Aorta (tissue), 5 donors: ENCODE measurements around the gene ENTPD8. TPM values are rescaled to one million over a fixed set of nuclear protein-coding genes. Genes with fewer than 3 reads are reported as not detected.

Experiments
- ATAC-seq: fragments of 200-7000 bp; cut with Tn5 transposase; one replicate; pipeline ENCODE4 v1.9.1; 2022; ENCODE audit warnings: moderate library complexity; ENCODE audit not compliant: low FRiP score
- DNase-seq, 2 donors: peaks; one replicate each; pipeline ENCODE4 v3.0.0-alpha.2; 2020
- H3K27ac ChIP-seq, 2 donors: one replicate each; pipeline ENCODE4 v1.5.1; 2013; ENCODE audit warnings: low read length in 2 of 2, mild to moderate bottlenecking in 2 of 2, moderate library complexity in 2 of 2, control low read depth in 1 of 2, inconsistent platforms in 1 of 2, low read depth in 1 of 2
- H3K27me3 ChIP-seq, 2 donors: one replicate each; pipeline ENCODE4 v1.6.1; 2013; ENCODE audit warnings: control low read depth in 1 of 2, low read length in 1 of 2, mild to moderate bottlenecking in 1 of 2, moderate library complexity in 1 of 2; ENCODE audit not compliant: insufficient read depth in 2 of 2, control insufficient read depth in 1 of 2
- H3K36me3 ChIP-seq, 2 donors: one replicate each; pipeline ENCODE4 v1.6.1; 2013; ENCODE audit warnings: control low read depth in 1 of 2, low read length in 1 of 2, mild to moderate bottlenecking in 1 of 2; ENCODE audit not compliant: insufficient read depth in 2 of 2, control insufficient read depth in 1 of 2
- H3K4me1 ChIP-seq, 2 donors: one replicate each; pipeline ENCODE4 v1.6.1; 2013; ENCODE audit warnings: low read length in 2 of 2, control low read depth in 1 of 2, mild to moderate bottlenecking in 1 of 2, moderate library complexity in 1 of 2; ENCODE audit not compliant: insufficient read depth in 2 of 2, control insufficient read depth in 1 of 2
- H3K4me3 ChIP-seq, 2 donors: one replicate each; pipeline ENCODE4 v1.5.1; 2013; ENCODE audit warnings: low read length in 2 of 2, control low read depth in 1 of 2, mild to moderate bottlenecking in 1 of 2
- H3K9me3 ChIP-seq: one replicate; pipeline ENCODE4 v1.6.1; 2013; ENCODE audit warnings: mild to moderate bottlenecking, low read length; ENCODE audit not compliant: control insufficient read depth
- WGBS, 2 donors: extraction: QIAGEN DNeasy Blood & Tissue Kit; methylation state at CpG; one replicate each; pipeline ENCODE4 v1.1.7; 2013; 5-methylcytosine and 5-hydroxymethylcytosine counted together
- intact Hi-C, 2 donors: fragments of 100-400 bp; cut with DNase I; formaldehyde crosslinking; loops; one replicate each; pipeline versions ENCODE4 v1.14.2 to v1.15.0; 2022
- polyA plus RNA-seq, 2 donors: library from polyadenylated mRNA; stranded (reverse); fragments of 200-250 nt; gene quantifications; one replicate each; pipeline ENCODE4 v1.2.3, GENCODE V29; 2013
- total RNA-seq, 2 donors: library from RNA; stranded (reverse); fragmentation: NEBNext Ultra II Directional; extraction: Animal tissue kit (Norgen Biotek cat#: 25700); gene quantifications; one replicate each; pipeline ENCODE4 v1.2.1, GENCODE V29; 2021
- donor health status: healthy with polysubstance abuse.
- donor health status: Bipolar disorder and iron deficiency.
- donor health status: DM: no; HTN: no; CAD: no.
- donor health status: DM: no; HTN: no; CAD: no.
- donor health status: DM: yes; HTN: yes; CAD: no.

The ENTPD8 gene
- total and polyA plus RNA-seq, 4 donors = 3.1 TPM; not detected in 3

DNA sequence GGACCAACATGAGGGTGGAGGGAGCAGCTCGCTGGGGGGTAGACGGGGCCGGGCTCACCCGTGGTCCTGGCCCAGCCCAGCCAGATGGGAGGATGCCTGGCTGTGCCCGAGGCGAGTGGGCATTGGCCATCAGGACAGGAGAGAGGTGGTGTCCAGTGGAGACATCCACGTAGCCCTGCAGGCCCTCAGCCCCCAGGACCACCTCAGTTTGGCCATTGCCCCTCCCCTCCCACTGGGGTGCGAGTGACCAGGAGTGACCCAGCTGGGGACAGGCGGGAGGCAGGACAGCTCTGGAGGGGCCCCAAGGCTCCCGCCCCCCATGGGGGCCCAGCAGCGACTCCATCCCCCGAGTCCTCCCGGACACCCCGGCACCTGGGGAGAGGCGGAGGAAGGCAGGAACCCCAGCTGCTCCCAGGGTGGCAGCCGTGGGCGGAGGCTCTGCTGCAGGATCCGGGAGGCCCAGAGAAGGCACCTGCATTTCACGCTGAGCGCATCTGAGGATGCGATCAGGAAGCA is 9.7 kb downstream of the ENTPD8 start:
- 89 to 91% methylated on average over 21 of the region's 21 CpGs for WGBS, 2 donors
- H3K4me3 ChIP-seq = no peak overlapping the region
- ATAC-seq (no peak), DNase-seq (peak; percentile 40 to 68)
- no peaks in the 10 kb centered on the region for H3K27me3 ChIP-seq
- intact Hi-C loops = no loop called here
- H3K9me3 ChIP-seq = no peaks in the 10 kb centered on the region
- H3K27ac ChIP-seq = no peak overlapping the region
- H3K4me1 ChIP-seq = no peaks in the 10 kb centered on the region
- no peaks in the 10 kb centered on the region for H3K36me3 ChIP-seq

DNA sequence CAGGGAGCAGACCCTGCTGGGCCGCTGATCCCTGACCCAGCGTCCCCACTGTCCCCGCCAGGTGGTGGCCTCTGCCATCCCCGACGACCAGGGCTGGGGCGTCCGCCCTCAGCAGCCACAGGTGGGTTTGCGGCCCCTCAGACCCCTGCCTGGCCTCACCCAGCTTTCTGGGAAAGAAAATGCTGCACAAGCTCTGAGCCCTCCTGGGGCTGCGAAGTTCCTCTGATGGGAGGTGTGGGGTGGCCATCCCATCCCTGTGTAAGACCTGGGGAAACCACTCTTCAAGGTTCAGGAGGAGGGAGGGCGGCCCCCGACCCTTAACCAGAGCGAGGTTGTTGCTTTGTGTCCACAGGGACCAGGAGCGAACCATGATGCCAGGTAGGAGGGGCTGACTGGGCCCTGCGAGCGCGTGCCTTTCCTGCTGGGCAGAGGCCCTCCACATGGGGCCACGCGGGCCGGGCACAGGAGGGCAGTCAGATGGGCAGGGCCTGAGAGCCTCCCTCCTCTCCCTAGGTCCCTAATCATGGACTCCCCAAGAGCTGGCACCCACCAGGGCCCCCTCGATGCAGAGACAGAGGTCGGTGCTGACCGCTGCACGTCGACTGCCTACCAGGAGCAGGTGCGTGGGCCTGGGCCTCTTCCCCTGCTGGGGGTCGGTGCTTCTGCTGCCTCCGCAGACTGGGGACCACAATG is 10.3 kb downstream of the ENTPD8 start:
- H3K27ac ChIP-seq = no peak overlapping the region
- no peaks in the 10 kb centered on the region for H3K9me3 ChIP-seq
- ATAC-seq (no peak), DNase-seq (peak; percentile 30 to 53)
- intact Hi-C loops = no loop called here
- 84% methylated on average over 26 to 27 of the region's 27 CpGs for WGBS, 2 donors
- H3K27me3 ChIP-seq = no peaks in the 10 kb centered on the region
- H3K36me3 ChIP-seq = no peaks in the 10 kb centered on the region
- no peak overlapping the region for H3K4me3 ChIP-seq
- no peaks in the 10 kb centered on the region for H3K4me1 ChIP-seq

DNA sequence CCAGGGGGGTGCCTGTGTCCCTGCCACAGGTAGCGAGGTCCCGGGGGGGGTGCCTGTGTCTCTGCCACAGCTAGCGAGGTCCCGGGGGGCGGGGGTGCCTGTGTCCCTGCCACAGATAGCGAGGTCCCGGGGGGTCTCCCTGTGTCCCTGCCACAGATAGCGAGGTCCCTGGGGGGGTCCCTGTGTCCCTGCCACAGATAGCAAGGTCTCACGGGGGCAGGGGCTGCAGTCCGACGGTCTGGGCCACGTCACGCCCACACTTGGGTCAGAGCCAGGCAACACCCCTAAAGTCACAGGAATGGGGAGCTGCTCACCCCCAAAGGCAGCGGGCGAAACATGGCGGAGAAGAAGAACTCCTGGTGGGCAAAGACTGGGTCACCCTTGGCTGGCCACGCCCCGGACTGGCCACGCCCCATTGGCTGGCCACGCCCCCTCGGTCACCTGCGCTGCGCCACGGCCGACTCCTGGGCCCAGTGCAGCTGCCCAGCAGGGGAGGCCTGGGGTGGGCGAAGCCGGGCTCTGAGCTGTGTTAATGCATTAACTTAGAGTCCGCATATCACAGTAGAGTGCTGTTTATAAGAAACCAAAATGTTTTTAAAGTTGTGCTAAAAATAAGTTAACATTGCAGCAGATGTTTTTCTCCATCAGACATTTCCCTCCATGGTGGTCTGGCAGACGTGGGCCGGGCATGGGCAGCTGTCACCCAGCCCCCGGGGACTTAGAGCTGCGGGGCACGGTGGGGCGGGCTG is 11.0 kb downstream of the ENTPD8 start:
- no peaks in the 10 kb centered on the region for H3K9me3 ChIP-seq
- H3K4me1 ChIP-seq = no peaks in the 10 kb centered on the region
- no peak overlapping the region for H3K4me3 ChIP-seq
- no peak overlapping the region for H3K27ac ChIP-seq
- DNase-seq = peak; percentile 45 to 71
- H3K36me3 ChIP-seq = no peaks in the 10 kb centered on the region
- 41 to 49% methylated on average over 32 to 34 of the region's 34 CpGs for WGBS, 2 donors
- H3K27me3 ChIP-seq = no peaks in the 10 kb centered on the region
- no peak for ATAC-seq
- intact Hi-C loops = loop anchor here in 1 of 2 donors (10.0 kb wide), 1 partner anchor 95 kb away; no protein-coding TSS in a partner anchor

DNA sequence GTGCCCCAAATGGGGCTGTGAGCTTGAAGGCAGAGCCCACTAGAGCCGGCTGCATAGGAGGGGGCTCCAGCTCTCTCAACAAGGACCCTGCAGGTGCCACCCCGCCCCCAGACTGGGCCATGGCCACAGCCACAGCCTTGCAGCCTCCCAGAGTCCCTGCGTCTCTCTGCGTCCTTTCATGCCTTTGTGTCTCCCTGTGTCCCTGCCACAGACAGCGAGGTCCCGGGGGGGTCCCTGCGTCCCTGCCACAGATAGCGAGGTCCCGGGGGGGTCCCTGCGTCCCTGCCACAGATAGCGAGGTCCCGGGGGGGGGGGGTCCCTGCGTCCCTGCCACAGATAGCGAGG is 11.6 kb downstream of the ENTPD8 start:
- intact Hi-C loops = loop anchor here in 1 of 2 donors (10.0 kb wide), 1 partner anchor 95 kb away; no protein-coding TSS in a partner anchor
- Histone ChIP-seq H3K27me3 (no peaks in the 10 kb centered on the region), H3K36me3 (no peaks in the 10 kb centered on the region), H3K4me1 (no peaks in the 10 kb centered on the region), H3K27ac (no peak overlapping the region), H3K4me3 (no peak overlapping the region), H3K9me3 (no peaks in the 10 kb centered on the region)
- DNase-seq (peak; percentile 39 to 61), ATAC-seq (no peak)
- WGBS, 2 donors = 67 to 73% methylated on average over 14 of the region's 14 CpGs

DNA sequence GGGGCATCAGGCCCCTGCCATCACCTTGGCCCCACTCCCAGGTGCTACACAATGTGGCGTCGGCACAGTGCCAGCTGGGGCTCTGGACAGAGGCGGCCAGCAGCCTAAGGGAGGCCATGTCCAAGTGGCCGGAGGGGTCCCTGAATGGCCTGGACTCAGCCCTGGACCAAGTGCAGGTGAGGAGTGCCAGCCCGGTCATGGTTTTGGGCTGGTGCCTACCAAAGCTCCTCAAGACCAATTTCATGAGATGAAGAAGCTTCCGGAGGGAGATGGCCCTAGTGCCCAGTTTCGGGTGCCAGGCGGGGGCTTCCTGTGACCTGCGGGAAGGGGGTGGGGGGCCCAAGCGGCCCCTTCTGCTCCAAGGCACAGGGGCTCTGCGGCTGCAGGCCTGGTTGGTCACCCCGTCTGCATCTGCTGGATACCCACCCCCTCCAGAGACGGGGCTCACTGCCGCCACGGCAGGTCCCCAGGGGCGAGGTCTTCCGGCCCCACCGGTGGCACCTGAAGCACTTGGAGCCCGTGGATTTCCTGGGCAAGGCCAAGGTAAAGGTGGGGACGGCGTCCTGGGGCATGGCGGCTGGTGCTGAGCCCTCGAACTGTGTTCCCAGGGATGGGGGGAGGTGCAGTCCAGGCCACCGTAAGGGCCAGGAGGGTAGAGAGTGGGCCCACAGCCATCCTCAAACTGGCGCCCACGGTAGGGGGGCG is 12.2 kb downstream of the ENTPD8 start:
- Histone ChIP-seq H3K27me3 (no peaks in the 10 kb centered on the region), H3K27ac (no peak overlapping the region), H3K36me3 (no peaks in the 10 kb centered on the region), H3K4me1 (no peaks in the 10 kb centered on the region), H3K4me3 (no peak overlapping the region), H3K9me3 (no peaks in the 10 kb centered on the region)
- WGBS, 2 donors = 81 to 82% methylated on average over 23 to 27 of the region's 27 CpGs
- DNase-seq = peak; percentile 42 to 58
- no peak for ATAC-seq
- intact Hi-C loops = loop anchor here in 1 of 2 donors (10.0 kb wide), 1 partner anchor 96 kb away; no protein-coding TSS in a partner anchor

DNA sequence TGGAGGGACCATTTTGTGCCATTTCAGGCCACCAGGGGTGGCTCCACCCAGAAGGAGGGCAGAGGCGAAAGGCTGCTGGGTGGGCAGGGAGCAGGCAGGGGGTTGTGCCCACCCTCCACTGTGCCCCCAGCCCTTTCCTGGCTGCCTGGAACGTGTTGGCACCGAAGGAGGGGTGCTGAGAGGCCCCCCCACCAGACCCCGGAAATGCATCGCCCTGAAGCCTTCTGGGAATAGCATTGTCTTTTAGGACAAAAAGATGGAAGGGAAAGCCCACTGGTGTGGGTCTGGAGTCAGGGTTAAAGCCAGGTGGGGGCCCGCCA is 12.9 kb downstream of the ENTPD8 start:
- Histone ChIP-seq H3K27me3 (no peaks in the 10 kb centered on the region), H3K4me3 (no peak overlapping the region), H3K27ac (no peak overlapping the region), H3K36me3 (no peaks in the 10 kb centered on the region), H3K4me1 (no peaks in the 10 kb centered on the region), H3K9me3 (no peaks in the 10 kb centered on the region)
- 80% methylated on average over 6 of the region's 6 CpGs for WGBS, 2 donors
- DNase-seq (peak in 1 of 2 donors; percentile 66), ATAC-seq (no peak)
- intact Hi-C loops = loop anchor here in 1 of 2 donors (10.0 kb wide), 1 partner anchor 97 kb away; no protein-coding TSS in a partner anchor

DNA sequence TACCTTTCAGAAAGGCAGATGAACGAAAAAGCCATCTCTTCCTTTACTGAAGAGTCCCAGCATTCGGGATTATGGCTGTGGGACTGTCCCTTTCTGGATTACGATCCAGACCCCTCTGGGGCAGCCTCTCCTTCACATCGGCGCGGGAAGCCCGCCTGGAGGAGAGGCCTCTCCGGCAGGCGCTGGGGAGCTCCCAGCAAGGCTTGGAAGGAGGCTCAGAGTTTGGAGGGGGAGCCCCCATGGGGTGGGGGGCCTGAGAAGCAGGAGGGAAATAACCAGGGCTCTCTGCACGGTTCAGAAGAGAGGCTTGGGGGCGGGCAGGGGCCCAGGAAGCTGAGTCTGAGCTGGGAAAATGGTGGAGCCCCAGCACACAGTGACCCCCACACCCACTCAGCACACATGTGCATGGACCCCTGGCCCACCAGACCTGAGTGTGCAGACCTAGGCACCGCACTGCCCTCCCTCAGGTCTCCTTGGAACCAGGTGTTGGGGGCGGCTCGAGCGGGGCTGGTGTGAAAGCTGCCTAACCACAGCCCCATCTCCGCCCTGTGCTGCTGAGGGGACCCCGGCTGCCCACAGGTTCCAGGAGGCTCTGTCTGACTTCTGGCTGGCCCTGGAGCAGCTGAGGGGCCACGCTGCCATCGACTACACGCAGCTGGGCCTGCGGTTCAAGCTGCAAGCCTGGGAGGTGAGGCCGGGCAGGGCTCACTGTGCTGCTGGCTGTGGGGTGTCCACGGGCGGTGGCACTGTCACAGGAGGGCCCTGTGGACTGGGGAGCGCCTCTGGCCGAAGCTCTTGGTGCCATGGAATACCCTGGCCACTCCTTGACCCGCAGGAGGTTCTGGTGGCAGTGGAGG is 13.5 kb downstream of the ENTPD8 start:
- ATAC-seq (no peak), DNase-seq (peak; percentile 38 to 71)
- intact Hi-C loops = loop anchor here in 1 of 2 donors (10.0 kb wide), 1 partner anchor 97 kb away; no protein-coding TSS in a partner anchor
- Histone ChIP-seq H3K4me3 (no peak overlapping the region), H3K36me3 (no peaks in the 10 kb centered on the region), H3K27me3 (no peaks in the 10 kb centered on the region), H3K9me3 (no peaks in the 10 kb centered on the region), H3K4me1 (no peaks in the 10 kb centered on the region), H3K27ac (no peak overlapping the region)
- WGBS, 2 donors = 80% methylated on average over 21 to 27 of the region's 27 CpGs
